Peyer's patch (tissue), 4 donors: ENCODE measurements around the gene PPA2.

ENCODE experiments used
- POLR2A ChIP-seq, 2 donors: fragments of 450-650 bp; IDR thresholded peaks; one replicate each; pipeline ENCODE4 v1.5.1; 2017; ENCODE audit warnings: antibody characterized with exemption in 2 of 2, mild to moderate bottlenecking in 2 of 2, moderate library complexity in 2 of 2
- TF ChIP-seq, protein P1 (sequence below), 6 experiments: fragments of 450-650 bp in 4 of 6; fragments of 200-600 bp in 2 of 6; sonication (generic) in 1 of 6; IDR thresholded peaks; one replicate each; pipeline ENCODE4 v1.5.1; 2017 to 2019; ENCODE audit warnings: antibody characterized with exemption in 6 of 6, mild to moderate bottlenecking in 3 of 6, moderate library complexity in 1 of 6

DNA sequence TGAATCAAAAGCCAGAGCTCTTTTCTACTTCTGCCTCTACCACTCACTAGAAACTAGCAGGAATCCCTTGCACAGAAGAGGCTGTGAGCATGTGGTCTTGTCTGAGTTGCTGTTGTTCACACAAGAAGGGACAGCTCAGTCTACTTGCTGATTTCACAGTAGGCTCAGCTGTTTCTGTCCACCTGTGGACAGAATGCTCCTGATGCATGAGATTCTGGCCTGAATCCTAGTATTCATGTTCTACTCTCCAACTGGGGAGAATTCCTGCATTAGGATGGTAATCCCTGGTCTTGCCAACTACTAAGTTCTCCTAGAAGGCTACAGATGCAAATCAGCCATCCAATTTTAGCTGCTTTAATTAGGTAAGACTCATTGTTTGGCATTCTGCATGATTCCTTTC, 112.8 kb downstream of the PPA2 start:
- TF ChIP-seq, protein P1, sequence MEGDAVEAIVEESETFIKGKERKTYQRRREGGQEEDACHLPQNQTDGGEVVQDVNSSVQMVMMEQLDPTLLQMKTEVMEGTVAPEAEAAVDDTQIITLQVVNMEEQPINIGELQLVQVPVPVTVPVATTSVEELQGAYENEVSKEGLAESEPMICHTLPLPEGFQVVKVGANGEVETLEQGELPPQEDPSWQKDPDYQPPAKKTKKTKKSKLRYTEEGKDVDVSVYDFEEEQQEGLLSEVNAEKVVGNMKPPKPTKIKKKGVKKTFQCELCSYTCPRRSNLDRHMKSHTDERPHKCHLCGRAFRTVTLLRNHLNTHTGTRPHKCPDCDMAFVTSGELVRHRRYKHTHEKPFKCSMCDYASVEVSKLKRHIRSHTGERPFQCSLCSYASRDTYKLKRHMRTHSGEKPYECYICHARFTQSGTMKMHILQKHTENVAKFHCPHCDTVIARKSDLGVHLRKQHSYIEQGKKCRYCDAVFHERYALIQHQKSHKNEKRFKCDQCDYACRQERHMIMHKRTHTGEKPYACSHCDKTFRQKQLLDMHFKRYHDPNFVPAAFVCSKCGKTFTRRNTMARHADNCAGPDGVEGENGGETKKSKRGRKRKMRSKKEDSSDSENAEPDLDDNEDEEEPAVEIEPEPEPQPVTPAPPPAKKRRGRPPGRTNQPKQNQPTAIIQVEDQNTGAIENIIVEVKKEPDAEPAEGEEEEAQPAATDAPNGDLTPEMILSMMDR (IDR thresholded peaks at IDR 0.05), result no peak
- no peak for TF ChIP-seq POLR2A (IDR thresholded peaks at IDR 0.05)
